CD4-positive, alpha-beta T cell (primary cell): ENCODE measurements around the gene OGDH. TPM values are rescaled to one million over a fixed set of nuclear protein-coding genes. Genes with fewer than 3 reads are reported as not detected.
A peak's percentile ranks its signal among the peaks of the same experiment; 100 is the strongest.

ENCODE experiments used
- ATAC-seq: fragments of 200-7000 bp; cut with Tn5 transposase; one replicate; pipeline ENCODE4 v1.10.0; 2022; ENCODE audit warnings: mild to moderate bottlenecking; ENCODE audit not compliant: poor library complexity
- CTCF ChIA-PET: fragments of 350-600 bp; sonication (Branson Sonifier 250); formaldehyde crosslinking; loops from one replicate; lab custom pipeline; 2021; ENCODE audit warnings: antibody characterized with exemption, inconsistent platforms; lab: Charles Lee
- POLR2A ChIA-PET: fragments of 350-600 bp; sonication (Branson Sonifier 250); formaldehyde crosslinking; loops from one replicate; lab custom pipeline; 2021; ENCODE audit warnings: antibody characterized with exemption, inconsistent platforms; lab: Charles Lee
- DNase-seq, 14 experiments: peaks; one replicate each; pipeline ENCODE4 v3.0.0-alpha.2; 2013 to 2020; ENCODE audit warnings: mixed read lengths in 2 of 14
- H3K27ac ChIP-seq, 2 donors: one replicate each; pipeline versions ENCODE4 v1.5.1 to v1.7.0; 2013; ENCODE audit warnings: low read length in 2 of 2, low read depth in 1 of 2, mild to moderate bottlenecking in 1 of 2
- H3K27me3 ChIP-seq, 2 experiments: 1 replicate in 1 of 2; 2 replicates in 1 of 2; pipeline versions ENCODE4 v1.6.1 to v1.7.0; 2013; ENCODE audit warnings: low read length in 2 of 2, control low read depth in 1 of 2, mild to moderate bottlenecking in 1 of 2, moderate library complexity in 1 of 2; ENCODE audit not compliant: insufficient read depth in 2 of 2, control insufficient read depth in 1 of 2
- H3K36me3 ChIP-seq: one replicate; pipeline ENCODE4 v1.6.1; 2013; ENCODE audit warnings: low read length, control low read depth; ENCODE audit not compliant: insufficient read depth
- H3K4me1 ChIP-seq: one replicate; pipeline ENCODE4 v1.6.1; 2013; ENCODE audit warnings: low read length, control low read depth; ENCODE audit not compliant: insufficient read depth
- H3K4me3 ChIP-seq: one replicate; pipeline ENCODE4 v1.5.1; 2013; ENCODE audit warnings: mild to moderate bottlenecking, low read length, moderate library complexity
- H3K9me3 ChIP-seq, 2 experiments: 1 replicate in 1 of 2; 2 replicates in 1 of 2; pipeline versions ENCODE4 v1.6.1 to v1.7.0; 2013; ENCODE audit warnings: low read length in 2 of 2, mild to moderate bottlenecking in 2 of 2, control low read depth in 1 of 2, moderate library complexity in 1 of 2; ENCODE audit not compliant: control insufficient read depth in 1 of 2, insufficient read depth in 1 of 2
- H3K27ac Mint-ChIP-seq: one replicate; pipeline ENCODE4 v1.8.0; 2020; ENCODE audit warnings: mixed read lengths
- H3K27me3 Mint-ChIP-seq: one replicate; pipeline ENCODE4 v1.8.0; 2021; ENCODE audit warnings: mixed read lengths
- H3K36me3 Mint-ChIP-seq: one replicate; pipeline ENCODE4 v1.8.0; 2021; ENCODE audit warnings: low read depth, mixed read lengths
- H3K4me1 Mint-ChIP-seq: one replicate; pipeline ENCODE4 v1.8.0; 2021; ENCODE audit warnings: low read depth, mixed read lengths
- H3K4me3 Mint-ChIP-seq: one replicate; pipeline ENCODE4 v1.8.0; 2020; ENCODE audit warnings: mild to moderate bottlenecking, mixed read lengths
- H3K9me3 Mint-ChIP-seq: one replicate; pipeline ENCODE4 v1.8.0; 2020; ENCODE audit warnings: mixed read lengths
- CTCF ChIP-seq: fragments of 200-600 bp; IDR thresholded peaks from one replicate; pipeline ENCODE4 v1.8.0; 2022; ENCODE audit warnings: antibody characterized with exemption, mild to moderate bottlenecking
- intact Hi-C, 2 experiments: fragments of 100-400 bp; cut with DNase I in 1 of 2; cut with micrococcal nuclease in 1 of 2; formaldehyde crosslinking; loops; one replicate each; pipeline versions ENCODE4 v1.15.1 to v1.9.0; 2023 to 2025; cut with DNase I, micrococcal nuclease
- total RNA-seq, 174 experiments: library from RNA in 2 of 174; stranded (reverse) in 2 of 174; gene quantifications; one replicate each; pipeline ENCODE4 v1.2.3 and lab custom pipeline; 2021 to 2026

The OGDH gene
- total RNA-seq, 2 experiments from 2014 or later: 39.8 to 43.8 TPM

GRCh38 chr7:44743750-44744149, 137.3 kb downstream of the OGDH start:
- no peaks in the 10 kb centered on the region for H3K36me3 Mint-ChIP-seq
- H3K27me3 Mint-ChIP-seq: no peaks in the 10 kb centered on the region
- intact Hi-C loops: loop anchor here in 1 of 2 experiments (10.0 kb wide), 1 partner anchor 249 kb away; the partner anchor contains the start of gene NUDCD3
- H3K27ac Mint-ChIP-seq: no peak overlapping the region
- H3K9me3 Mint-ChIP-seq: no peaks in the 10 kb centered on the region
- H3K4me1 ChIP-seq: peaks cover 12% of the 10 kb centered on the region
- DNase-seq (no peak), ATAC-seq (no peak)
- H3K36me3 ChIP-seq: no peaks in the 10 kb centered on the region
- no peaks in the 10 kb centered on the region for H3K27me3 ChIP-seq
- no peak for TF ChIP-seq CTCF
- no peak overlapping the region for H3K4me3 ChIP-seq
- no peak overlapping the region for H3K4me3 Mint-ChIP-seq
- ChIA-PET CTCF (no interaction called here), POLR2A (no interaction called here)
- no peak overlapping the region for H3K27ac ChIP-seq
- peaks cover 11% of the 10 kb centered on the region for H3K4me1 Mint-ChIP-seq
- no peaks in the 10 kb centered on the region for H3K9me3 ChIP-seq

- no peaks in the 10 kb centered on the region for H3K27me3 Mint-ChIP-seq
- peak; percentile 85 to 97 (median 92) for DNase-seq
- peaks cover 43% of the 10 kb centered on the region for H3K4me1 Mint-ChIP-seq
- peaks cover 2% of the 10 kb centered on the region for H3K36me3 ChIP-seq
- peak within 1 kb of the TSS; percentile 87 for H3K4me3 ChIP-seq
- ATAC-seq: peak; percentile 85
- intact Hi-C loops: loop anchor here (1.0 to 10.0 kb wide), 10 partner anchors 48 to 665 kb away; partner anchors contain the start of genes OGDH (in 2 of the 2), PPIA (in 2 of the 2), H2AZ2 (in 1 of the 2) and NUDCD3 (in 1 of the 2)
- peak within 1 kb of the TSS; percentile 84 for H3K4me3 Mint-ChIP-seq
- ChIA-PET POLR2A (interaction anchor here (0.7 to 3.3 kb wide), 9 partner anchors 20 to 175 kb away, joined by 3 to 32 read pairs (median 4); partner anchors contain the start of genes H2AZ2, OGDH and PPIA), CTCF (no interaction called here)
- H3K36me3 Mint-ChIP-seq: peaks cover 10% of the 10 kb centered on the region
- H3K27ac ChIP-seq: peak within 1 kb of the TSS; percentile 70 to 75
- H3K27ac Mint-ChIP-seq: peak within 1 kb of the TSS; percentile 86
- H3K9me3 ChIP-seq: no peaks in the 10 kb centered on the region
- no peak for TF ChIP-seq CTCF
- no peaks in the 10 kb centered on the region for H3K9me3 Mint-ChIP-seq
- no peaks in the 10 kb centered on the region for H3K27me3 ChIP-seq
- H3K4me1 ChIP-seq: peaks cover 37% of the 10 kb centered on the region
Measured at GRCh38 chr7:44748045-44748947, 141.9 kb downstream of the OGDH start, which contains the start of gene ZMIZ2. ZMIZ2 (plus strand) TSS chr7:44748847; CDS start chr7:44756250, 7,403 bp downstream.

- Histone ChIP-seq H3K27ac (peak overlapping the region; percentile 65 to 70), H3K4me1 (peaks cover 43% of the 10 kb centered on the region), H3K9me3 (no peaks in the 10 kb centered on the region), H3K27me3 (no peaks in the 10 kb centered on the region), H3K36me3 (peaks cover 2% of the 10 kb centered on the region), H3K4me3 (peak overlapping the region; percentile 87)
- CTCF ChIA-PET: interaction anchor here (0.7 to 1.3 kb wide), 2 partner anchors 98 to 363 kb away, joined by 3 read pairs; partner anchors contain the start of gene TBRG4
- Mint-ChIP-seq H3K4me3 (peak overlapping the region; percentile 84), H3K36me3 (peaks cover 10% of the 10 kb centered on the region), H3K9me3 (no peaks in the 10 kb centered on the region), H3K27ac (peak overlapping the region; percentile 86), H3K27me3 (no peaks in the 10 kb centered on the region), H3K4me1 (peaks cover 46% of the 10 kb centered on the region)
- ATAC-seq (no peak), DNase-seq (peak in 1 of 14 experiments; percentile 10)
- no peak for TF ChIP-seq CTCF
- POLR2A ChIA-PET: interaction anchor here (0.6 to 3.3 kb wide), 15 partner anchors 9 to 176 kb away, joined by 3 to 32 read pairs (median 4); partner anchors contain the start of genes H2AZ2, OGDH, PPIA and PURB
- intact Hi-C loops: loop anchor here (1.0 to 10.0 kb wide), 10 partner anchors 47 to 666 kb away; partner anchors contain the start of genes OGDH (in 2 of the 2), PPIA (in 2 of the 2), H2AZ2 (in 1 of the 2) and NUDCD3 (in 1 of the 2)
Measured at GRCh38 chr7:44748948-44749731, 142.7 kb downstream of the OGDH start.
